Natural killer cell (primary cell): ENCODE results near the gene CRABP2. TPM values are rescaled to one million over a fixed set of nuclear protein-coding genes. Genes with fewer than 3 reads are reported as not detected.

Experiments
- ATAC-seq, 3 donors: fragments of 150-1000 bp in 2 of 3; fragments of 200-7000 bp in 1 of 3; cut with Tn5 transposase; 1 replicate in 1 of 3; 2 replicates in 2 of 3; pipeline ENCODE4 v1.10.0; 2021; ENCODE audit warnings: mild to moderate bottlenecking in 2 of 3, moderate library complexity in 2 of 3
- DNase-seq, 2 donors: peaks; one replicate each; pipeline versions ENCODE4 v3.0.0 to v3.0.0-alpha.2; 2013 to 2021; ENCODE audit warnings: mixed read lengths in 1 of 2
- H3K27ac ChIP-seq: one replicate; pipeline ENCODE4 v1.5.1; 2013; ENCODE audit warnings: mild to moderate bottlenecking, low read length
- H3K27me3 ChIP-seq: one replicate; pipeline ENCODE4 v1.6.1; 2013; ENCODE audit warnings: low read length; ENCODE audit not compliant: control insufficient read depth, insufficient read depth
- H3K36me3 ChIP-seq: one replicate; pipeline ENCODE4 v1.6.1; 2013; ENCODE audit warnings: low read length; ENCODE audit not compliant: control insufficient read depth, insufficient read depth
- H3K4me1 ChIP-seq: one replicate; pipeline ENCODE4 v1.6.1; 2013; ENCODE audit warnings: low read length; ENCODE audit not compliant: control insufficient read depth, insufficient read depth
- H3K4me3 ChIP-seq: one replicate; pipeline ENCODE4 v1.5.1; 2013; ENCODE audit warnings: low read length
- H3K9me3 ChIP-seq: one replicate; pipeline ENCODE4 v1.6.1; 2013; ENCODE audit warnings: low read length; ENCODE audit not compliant: control insufficient read depth, insufficient read depth
- H3K27ac Mint-ChIP-seq, 2 donors: one replicate each; pipeline ENCODE4 v1.8.0; 2022; ENCODE audit warnings: mild to moderate bottlenecking in 2 of 2, mixed read lengths in 2 of 2, moderate library complexity in 1 of 2
- H3K27me3 Mint-ChIP-seq, 2 donors: one replicate each; pipeline ENCODE4 v1.8.0; 2022; ENCODE audit warnings: low read depth in 2 of 2, mixed read lengths in 2 of 2
- H3K36me3 Mint-ChIP-seq: one replicate; pipeline ENCODE4 v1.8.0; 2022; ENCODE audit warnings: mixed read lengths
- H3K4me1 Mint-ChIP-seq, 2 donors: one replicate each; pipeline ENCODE4 v1.8.0; 2022; ENCODE audit warnings: mixed read lengths in 2 of 2
- H3K4me3 Mint-ChIP-seq: one replicate; pipeline ENCODE4 v1.8.0; 2022; ENCODE audit warnings: mild to moderate bottlenecking, moderate library complexity, mixed read lengths
- H3K9me3 Mint-ChIP-seq, 2 donors: one replicate each; pipeline ENCODE4 v1.8.0; 2022; ENCODE audit warnings: mixed read lengths in 2 of 2
- CTCF ChIP-seq: fragments of 200-600 bp; IDR thresholded peaks from one replicate; pipeline ENCODE4 v1.8.0; 2022; ENCODE audit warnings: antibody characterized with exemption
- WGBS: methylation state at CpG from one replicate; pipeline ENCODE4 v1.1.7; 2013; ENCODE audit warnings: missing lambda C conversion rate; ENCODE audit not compliant: insufficient coverage; 5-methylcytosine and 5-hydroxymethylcytosine counted together
- intact Hi-C: fragments of 100-400 bp; cut with micrococcal nuclease; formaldehyde crosslinking; loops from one replicate; pipeline ENCODE4 v1.14.2; 2022
- total RNA-seq, 4 donors: library from RNA; stranded (reverse); fragments of 120-200 nt in 1 of 4; gene quantifications; one replicate each; pipeline versions ENCODE4 v1.2.3 to v1.2.4, GENCODE V29; 2013 to 2022

The CRABP2 gene
- total RNA-seq, 3 donors from 2014 or later (not counting 1 experiment from before 2014, with no cell fraction given) = 3.0 to 3.8 (median 3.0) TPM

DNA sequence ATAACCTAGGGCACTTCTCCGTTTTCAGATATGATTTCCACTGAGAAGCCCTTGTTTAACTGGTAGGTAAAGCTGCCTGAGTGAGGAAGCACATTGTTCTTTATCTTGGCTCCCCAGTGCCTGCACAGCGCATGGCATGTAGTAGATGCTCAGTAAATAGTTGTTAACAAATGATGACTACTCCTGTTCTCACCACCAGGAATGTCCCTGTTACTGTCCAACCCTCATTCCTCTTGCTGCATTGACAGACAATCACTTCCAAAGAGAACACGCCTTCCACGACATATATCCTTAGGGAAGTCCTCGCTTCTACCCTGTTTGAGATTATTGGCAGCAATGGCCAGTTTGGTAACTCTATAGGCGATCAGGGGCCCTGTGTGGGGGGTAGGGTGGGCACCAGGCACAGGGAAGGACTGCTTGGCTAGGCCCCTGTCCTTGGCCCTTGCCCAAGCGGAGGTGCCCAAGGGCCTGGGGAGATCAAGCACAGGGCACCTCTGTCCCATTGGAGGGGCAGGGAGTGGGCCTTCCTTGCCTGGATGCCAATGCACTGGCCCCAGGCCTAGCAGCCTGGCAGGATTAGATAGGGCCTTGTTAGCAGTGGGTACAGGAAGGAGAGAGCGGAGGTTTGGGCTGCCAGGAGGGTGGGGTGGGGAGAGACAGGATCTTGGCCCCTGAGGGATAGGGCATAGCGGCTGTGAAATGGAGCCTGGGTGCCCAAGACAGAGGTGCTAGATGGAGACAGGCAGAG is 38.3 kb downstream of the CRABP2 start:
- no peak for TF ChIP-seq CTCF
- peaks cover 22% of the 10 kb centered on the region for H3K4me1 ChIP-seq
- intact Hi-C loops = no loop called here
- H3K36me3 ChIP-seq = no peaks in the 10 kb centered on the region
- Mint-ChIP-seq H3K4me3 (no peak overlapping the region), H3K27me3 (peaks cover 11 to 15% of the 10 kb centered on the region in 2 donors), H3K4me1 (peaks cover 0 to 5% of the 10 kb centered on the region in 2 donors), H3K9me3 (no peaks in the 10 kb centered on the region), H3K27ac (no peak overlapping the region), H3K36me3 (no peaks in the 10 kb centered on the region)
- DNase-seq (no peak), ATAC-seq (no peak)
- 97% methylated on average over 9 of the region's 9 CpGs for WGBS
- H3K4me3 ChIP-seq = no peak overlapping the region
- no peak overlapping the region for H3K27ac ChIP-seq
- no peaks in the 10 kb centered on the region for H3K9me3 ChIP-seq
- H3K27me3 ChIP-seq = no peaks in the 10 kb centered on the region

DNA sequence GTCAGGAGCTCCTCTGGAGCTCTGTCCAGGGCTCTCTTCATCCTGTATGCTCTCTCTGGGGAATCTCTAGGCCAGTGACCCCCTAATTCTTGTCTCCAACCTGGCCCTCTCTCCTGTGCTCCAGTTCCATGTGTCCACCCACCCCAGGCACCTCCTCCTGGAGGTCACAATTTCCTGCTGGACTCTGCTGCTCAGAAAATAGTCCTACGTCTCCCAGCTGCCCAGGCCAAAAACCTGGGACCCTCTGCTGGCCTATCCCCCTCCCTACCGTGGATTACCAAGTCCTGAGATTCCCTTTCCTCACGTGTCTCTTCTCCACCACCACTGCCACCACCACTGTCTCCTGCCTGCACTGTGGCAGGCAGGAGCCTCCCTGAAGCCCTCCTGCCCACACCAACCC is 39.8 kb downstream of the CRABP2 start:
- peaks cover 11 to 17% of the 10 kb centered on the region in 2 donors for H3K4me1 Mint-ChIP-seq
- Histone ChIP-seq H3K27ac (no peak overlapping the region), H3K4me1 (peaks cover 37% of the 10 kb centered on the region), H3K27me3 (no peaks in the 10 kb centered on the region), H3K4me3 (no peak overlapping the region), H3K36me3 (no peaks in the 10 kb centered on the region), H3K9me3 (no peaks in the 10 kb centered on the region)
- intact Hi-C loops = no loop called here
- WGBS = 83% methylated on average over 3 of the region's 3 CpGs
- H3K27ac Mint-ChIP-seq = no peak overlapping the region
- no peaks in the 10 kb centered on the region for H3K9me3 Mint-ChIP-seq
- peaks cover 0 to 3% of the 10 kb centered on the region in 2 donors for H3K27me3 Mint-ChIP-seq
- TF ChIP-seq CTCF = no peak
- no peak for ATAC-seq
- H3K4me3 Mint-ChIP-seq = no peak overlapping the region
- H3K36me3 Mint-ChIP-seq = no peaks in the 10 kb centered on the region
- no peak for DNase-seq

DNA sequence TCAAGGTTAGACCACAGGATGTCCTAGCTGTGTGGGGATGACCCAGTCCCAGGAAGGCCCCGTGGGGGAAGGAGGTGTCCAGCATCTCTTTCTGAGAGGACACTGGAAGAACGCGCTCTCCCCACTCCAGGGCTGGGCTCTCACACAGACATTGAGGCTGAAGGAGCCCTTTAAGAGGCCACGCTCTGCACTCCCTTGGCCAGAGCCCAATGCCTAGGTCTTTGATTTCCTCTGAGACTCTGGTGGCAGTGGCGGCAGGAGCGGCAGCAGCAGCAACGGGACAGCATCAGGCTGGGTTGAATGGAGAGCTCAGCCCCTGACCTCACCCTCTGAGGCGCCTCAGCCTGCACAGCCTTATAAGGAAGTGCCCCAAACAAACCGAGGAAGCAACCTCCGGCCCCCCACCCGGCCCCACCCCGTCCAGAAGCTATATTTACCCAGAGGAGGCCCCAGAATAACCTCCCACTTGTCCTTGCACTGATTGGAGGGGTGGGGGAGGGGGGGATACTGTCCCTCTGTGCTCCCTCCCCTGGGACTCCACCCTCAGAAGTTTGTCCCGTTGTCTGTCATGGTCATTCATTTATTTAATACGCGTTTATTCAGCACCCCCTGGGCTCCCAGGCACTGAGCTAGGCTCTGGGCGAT is 40.5 kb downstream of the CRABP2 start:
- intact Hi-C loops = no loop called here
- H3K4me3 Mint-ChIP-seq = no peak overlapping the region
- peaks cover 0 to 3% of the 10 kb centered on the region in 2 donors for H3K27me3 Mint-ChIP-seq
- 37% methylated on average over 13 of the region's 16 CpGs for WGBS
- Histone ChIP-seq H3K27ac (no peak overlapping the region), H3K4me1 (peaks cover 44% of the 10 kb centered on the region), H3K9me3 (no peaks in the 10 kb centered on the region), H3K27me3 (no peaks in the 10 kb centered on the region), H3K4me3 (no peak overlapping the region), H3K36me3 (no peaks in the 10 kb centered on the region)
- no peak for ATAC-seq
- H3K9me3 Mint-ChIP-seq = no peaks in the 10 kb centered on the region
- H3K27ac Mint-ChIP-seq = no peak overlapping the region
- no peak for TF ChIP-seq CTCF
- H3K4me1 Mint-ChIP-seq = peaks cover 17 to 23% of the 10 kb centered on the region in 2 donors
- no peak for DNase-seq
- H3K36me3 Mint-ChIP-seq = no peaks in the 10 kb centered on the region
